Gastrocnemius medialis (tissue), 4 donors: ENCODE data around the gene SUGT1. TPM values are rescaled to one million over a fixed set of nuclear protein-coding genes. Genes with fewer than 3 reads are reported as not detected.
A peak's percentile ranks its signal among the peaks of the same experiment; 100 is the strongest.

Experiments
- ATAC-seq, 2 donors: fragments of 150-250 bp; one replicate each; pipeline ENCODE4 v1.9.1; 2016
- DNase-seq, 2 donors: peaks; one replicate each; pipeline ENCODE4 v3.0.0-alpha.2; 2019
- H3K27ac ChIP-seq, 4 donors: fragments of 200-600 bp; sonication (generic); 1 replicate in 1 of 4; 2 replicates in 3 of 4; pipeline ENCODE4 v1.5.1; 2016 to 2018; ENCODE audit warnings: mild to moderate bottlenecking in 2 of 4, moderate library complexity in 1 of 4
- H3K27me3 ChIP-seq, 3 donors: fragments of 200-600 bp; sonication (generic) in 2 of 3; 1 replicate in 1 of 3; 2 replicates in 2 of 3; pipeline versions ENCODE4 v1.5.1 to v1.6.0; 2016 to 2019; ENCODE audit warnings: mild to moderate bottlenecking in 1 of 3, moderate library complexity in 1 of 3
- H3K36me3 ChIP-seq, 2 donors: fragments of 200-600 bp; sonication (generic) in 1 of 2; one replicate each; pipeline ENCODE4 v1.5.1; 2017 to 2018
- H3K4me1 ChIP-seq, 2 donors: fragments of 200-600 bp; sonication (generic) in 1 of 2; one replicate each; pipeline ENCODE4 v1.5.1; 2016 to 2017; ENCODE audit warnings: mild to moderate bottlenecking in 2 of 2
- H3K4me3 ChIP-seq, 4 donors: fragments of 200-600 bp; sonication (generic) in 3 of 4; 1 replicate in 1 of 4; 2 replicates in 3 of 4; pipeline ENCODE4 v1.5.1; 2016 to 2019; ENCODE audit warnings: mild to moderate bottlenecking in 2 of 4
- H3K9me3 ChIP-seq, 3 donors: fragments of 200-600 bp; sonication (generic) in 2 of 3; 1 replicate in 1 of 3; 2 replicates in 2 of 3; pipeline ENCODE4 v1.5.1; 2016 to 2019
- CTCF ChIP-seq, 5 experiments: fragments of 450-650 bp in 3 of 5; fragments of 200-600 bp in 2 of 5; sonication (generic) in 2 of 5; IDR thresholded peaks in 4 of 5; conservative IDR thresholded peaks in 1 of 5; 1 replicate in 4 of 5; 2 replicates in 1 of 5; pipeline ENCODE4 v1.5.1; 2016 to 2019; ENCODE audit warnings: antibody characterized with exemption in 5 of 5, mild to moderate bottlenecking in 3 of 5, moderate library complexity in 3 of 5
- POLR2A ChIP-seq, 2 donors: fragments of 450-650 bp; IDR thresholded peaks; one replicate each; pipeline ENCODE4 v1.6.1; 2017; ENCODE audit warnings: antibody characterized with exemption in 2 of 2, mild to moderate bottlenecking in 2 of 2, moderate library complexity in 2 of 2
- in situ Hi-C, 4 donors: fragments of 200-750 bp; cut with MboI; loops; one replicate each; pipeline versions ENCODE4 v1.15.0 to v1.8.0; 2017; ENCODE audit warnings: low sequenced_read_pairs in 4 of 4
- intact Hi-C: fragments of 100-400 bp; cut with DNase I; formaldehyde crosslinking; loops from one replicate; pipeline ENCODE4 v1.15.1; 2023; ENCODE audit warnings: low total_unique reads
- total RNA-seq, 4 donors: library from RNA; depleted of rRNA; stranded (reverse); fragments of >200 nt; gene quantifications; one replicate each; pipeline versions ENCODE4 v1.1.0 to v1.2.3, GENCODE V29; 2016

SUGT1 gene
- total RNA-seq, 4 donors from 2014 or later: 37.5 to 48.5 (median 40.1) TPM

- Histone ChIP-seq H3K36me3 (no peaks in the 10 kb centered on the region), H3K27ac (no peak overlapping the region), H3K4me1 (no peaks in the 10 kb centered on the region), H3K9me3 (no peaks in the 10 kb centered on the region), H3K27me3 (peaks cover 27 to 33% (median 28%) of the 10 kb centered on the region in 3 donors), H3K4me3 (no peak overlapping the region)
- DNase-seq (no peak), ATAC-seq (no peak)
- in situ Hi-C loops (no loop called here), intact Hi-C loops (no loop called here)
- TF ChIP-seq CTCF (IDR thresholded peaks at IDR 0.05 in 4 of 5, conservative IDR thresholded peaks at IDR 0.05 in 1 of 5) (no peak), POLR2A (IDR thresholded peaks at IDR 0.05) (no peak)
Observed at GRCh38 chr13:52737965-52738364, 85.3 kb downstream of the SUGT1 start.

- in situ Hi-C loops (no loop called here), intact Hi-C loops (no loop called here)
- H3K27ac ChIP-seq: no peak overlapping the region
- ATAC-seq: no peak
- peak overlapping the region; percentile 34 to 49 (median 41) for H3K4me3 ChIP-seq
- H3K4me1 ChIP-seq: no peaks in the 10 kb centered on the region
- no peaks in the 10 kb centered on the region for H3K36me3 ChIP-seq
- DNase-seq: no peak
- H3K27me3 ChIP-seq: peaks cover 28 to 33% (median 31%) of the 10 kb centered on the region in 3 donors
- no peaks in the 10 kb centered on the region for H3K9me3 ChIP-seq
- TF ChIP-seq POLR2A (IDR thresholded peaks at IDR 0.05) (no peak), CTCF (IDR thresholded peaks at IDR 0.05 in 4 of 5, conservative IDR thresholded peaks at IDR 0.05 in 1 of 5) (peak in 2 of 5 experiments; percentile 12 to 14)
Observed at GRCh38 chr13:52738719-52739467, 86.3 kb downstream of the SUGT1 start.

- TF ChIP-seq POLR2A (IDR thresholded peaks at IDR 0.05): no peak
- no peak for TF ChIP-seq CTCF (IDR thresholded peaks at IDR 0.05 in 4 of 5, conservative IDR thresholded peaks at IDR 0.05 in 1 of 5)
- Histone ChIP-seq H3K36me3 (no peaks in the 10 kb centered on the region), H3K4me3 (peak within 1 kb of the TSS; percentile 34 to 49 (median 41)), H3K27me3 (peaks cover 28 to 33% (median 31%) of the 10 kb centered on the region in 3 donors), H3K4me1 (no peaks in the 10 kb centered on the region), H3K9me3 (no peaks in the 10 kb centered on the region), H3K27ac (no peak within 1 kb of the TSS)
- in situ Hi-C loops (no loop called here), intact Hi-C loops (no loop called here)
- no peak for DNase-seq
- no peak for ATAC-seq
Observed at GRCh38 chr13:52739468-52740071, 86.9 kb downstream of the SUGT1 start, which contains the start of gene CNMD. CNMD (minus strand) TSS chr13:52739820; CDS start chr13:52739701, 119 bp downstream.

- intact Hi-C loops: no loop called here
- ATAC-seq (no peak), DNase-seq (no peak)
- no peak overlapping the region for H3K4me3 ChIP-seq
- H3K9me3 ChIP-seq: no peaks in the 10 kb centered on the region
- H3K27me3 ChIP-seq: peaks cover 16 to 30% (median 25%) of the 10 kb centered on the region in 3 donors
- in situ Hi-C loops: no loop called here
- no peaks in the 10 kb centered on the region for H3K4me1 ChIP-seq
- no peak overlapping the region for H3K27ac ChIP-seq
- no peaks in the 10 kb centered on the region for H3K36me3 ChIP-seq
- TF ChIP-seq CTCF (IDR thresholded peaks at IDR 0.05 in 4 of 5, conservative IDR thresholded peaks at IDR 0.05 in 1 of 5) (no peak), POLR2A (IDR thresholded peaks at IDR 0.05) (no peak)
Observed at GRCh38 chr13:52743569-52743968, 90.9 kb downstream of the SUGT1 start.
